Kidney (tissue), 14 donors: Measurements from ENCODE around the gene PCDHA5. TPM values are rescaled to one million over a fixed set of nuclear protein-coding genes. Genes with fewer than 3 reads are reported as not detected.
A peak's percentile ranks its signal among the peaks of the same experiment; 100 is the strongest.
"Not testable (repeated sequence)": the region's sequence is repeated elsewhere in the genome, so short reads cannot be mapped to it uniquely, and the experiment has no call there.

ENCODE experiments used
- DNase-seq, 5 donors: peaks; one replicate each; pipeline ENCODE4 v3.0.0-alpha.2; 2013 to 2020
- FAIRE-seq: peaks from 2 replicates; lab custom pipeline; 2012; peaks lifted over from hg19 to GRCh38; lab: Jason Lieb, UNC
- H3K27ac ChIP-seq, 2 donors: one replicate each; pipeline ENCODE4 v1.7.0; 2013; ENCODE audit warnings: low read depth in 2 of 2, low read length in 2 of 2, inconsistent platforms in 1 of 2
- H3K27me3 ChIP-seq: one replicate; pipeline ENCODE4 v1.7.1; 2013; ENCODE audit warnings: low read length, inconsistent platforms; ENCODE audit not compliant: control insufficient read depth, insufficient read depth
- H3K36me3 ChIP-seq, 3 donors: one replicate each; pipeline versions ENCODE4 v1.7.0 to v1.7.1; 2013; ENCODE audit warnings: low read length in 3 of 3, control low read depth in 1 of 3, inconsistent platforms in 1 of 3; ENCODE audit not compliant: insufficient read depth in 3 of 3, control insufficient read depth in 2 of 3
- H3K4me1 ChIP-seq, 3 donors: one replicate each; pipeline versions ENCODE4 v1.7.0 to v1.7.1; 2013; ENCODE audit warnings: low read length in 3 of 3, inconsistent platforms in 1 of 3, low read depth in 1 of 3; ENCODE audit not compliant: control insufficient read depth in 2 of 3, insufficient read depth in 2 of 3
- H3K4me3 ChIP-seq, 3 donors: one replicate each; pipeline versions ENCODE4 v1.7.0 to v1.8.1; 2013; ENCODE audit warnings: low read length in 3 of 3, control low read depth in 1 of 3, inconsistent platforms in 1 of 3
- H3K9ac ChIP-seq, 3 donors: one replicate each; pipeline versions ENCODE4 v1.7.0 to v1.7.1; 2013; ENCODE audit warnings: low read length in 3 of 3, control low read depth in 1 of 3, inconsistent platforms in 1 of 3
- H3K9me3 ChIP-seq, 3 donors: one replicate each; pipeline versions ENCODE4 v1.7.0 to v1.7.1; 2013; ENCODE audit warnings: low read length in 3 of 3, control low read depth in 1 of 3, inconsistent platforms in 1 of 3; ENCODE audit not compliant: control insufficient read depth in 2 of 3, insufficient read depth in 1 of 3
- intact Hi-C: fragments of 100-400 bp; cut with DNase I; formaldehyde crosslinking; loops from one replicate; pipeline ENCODE4 v1.11.1; 2022
- polyA plus RNA-seq: library from polyadenylated mRNA; stranded (reverse); fragments of 350-450 nt; fragmentation: Illumina TruSeq; extraction: RNeasy Lipid Tissue Mini Kit (QIAGEN cat#74804); gene quantifications from one replicate; pipeline ENCODE4 v1.2.3, GENCODE V29; 2014; ENCODE audit warnings: low read depth, low replicate concordance; ENCODE audit not compliant: insufficient read depth
- total RNA-seq: library from RNA; stranded (reverse); fragmentation: NEBNext Ultra II Directional; extraction: Animal tissue kit (Norgen Biotek cat#: 25700); gene quantifications from one replicate; pipeline ENCODE4 v1.2.1, GENCODE V29; 2021
- TF ChIP-seq, protein P1 (sequence below): IDR thresholded peaks from 3 replicates; pipeline ENCODE4 v1.5.1; 2012; ENCODE audit warnings: mild to moderate bottlenecking, moderate library complexity, borderline replicate concordance; ENCODE audit not compliant: insufficient read depth; ENCODE audit errors: extremely low read depth
- donor health status: control.
- donor health status: control.
- donor health status: control.
- donor health status: control.
- donor health status: control.
- donor health status: DM: yes; HTN: yes; CAD: no.
- donor health status: Normal renal cell carcinoma (clear cell type).

PCDHA5 gene
- total and polyA plus RNA-seq, 2 donors from 2014 or later, result 0.91 TPM; not detected in 1

DNA sequence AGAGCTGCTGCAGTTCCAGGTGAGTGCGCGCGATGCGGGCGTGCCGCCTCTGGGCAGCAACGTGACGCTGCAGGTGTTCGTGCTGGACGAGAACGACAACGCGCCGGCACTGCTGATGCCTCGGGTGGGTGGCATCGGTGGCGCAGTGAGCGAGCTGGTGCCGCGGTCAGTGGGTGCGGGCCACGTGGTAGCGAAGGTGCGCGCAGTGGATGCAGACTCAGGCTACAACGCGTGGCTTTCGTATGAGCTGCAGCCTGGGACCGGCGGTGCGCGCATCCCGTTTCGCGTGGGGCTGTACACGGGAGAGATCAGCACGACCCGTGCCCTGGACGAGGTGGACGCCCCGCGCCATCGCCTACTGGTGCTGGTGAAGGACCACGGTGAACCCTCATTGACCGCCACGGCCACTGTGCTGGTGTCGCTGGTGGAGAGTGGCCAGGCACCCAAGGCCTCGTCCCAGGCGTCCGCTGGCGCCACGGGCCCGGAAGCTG, 18.6 kb upstream of the PCDHA5 start:
- Histone ChIP-seq H3K36me3 (no peaks in the 10 kb centered on the region), H3K4me3 (no peak overlapping the region), H3K27me3 (peaks cover 2% of the 10 kb centered on the region), H3K9ac (no peak overlapping the region), H3K27ac (no peak overlapping the region), H3K9me3 (peaks cover 3 to 18% (median 4%) of the 10 kb centered on the region in 3 donors), H3K4me1 (peaks cover 0 to 2% (median 0%) of the 10 kb centered on the region in 3 donors)
- peak in 1 of 5 donors; percentile 67 for DNase-seq
- no peak for FAIRE-seq
- TF ChIP-seq, protein P1, sequence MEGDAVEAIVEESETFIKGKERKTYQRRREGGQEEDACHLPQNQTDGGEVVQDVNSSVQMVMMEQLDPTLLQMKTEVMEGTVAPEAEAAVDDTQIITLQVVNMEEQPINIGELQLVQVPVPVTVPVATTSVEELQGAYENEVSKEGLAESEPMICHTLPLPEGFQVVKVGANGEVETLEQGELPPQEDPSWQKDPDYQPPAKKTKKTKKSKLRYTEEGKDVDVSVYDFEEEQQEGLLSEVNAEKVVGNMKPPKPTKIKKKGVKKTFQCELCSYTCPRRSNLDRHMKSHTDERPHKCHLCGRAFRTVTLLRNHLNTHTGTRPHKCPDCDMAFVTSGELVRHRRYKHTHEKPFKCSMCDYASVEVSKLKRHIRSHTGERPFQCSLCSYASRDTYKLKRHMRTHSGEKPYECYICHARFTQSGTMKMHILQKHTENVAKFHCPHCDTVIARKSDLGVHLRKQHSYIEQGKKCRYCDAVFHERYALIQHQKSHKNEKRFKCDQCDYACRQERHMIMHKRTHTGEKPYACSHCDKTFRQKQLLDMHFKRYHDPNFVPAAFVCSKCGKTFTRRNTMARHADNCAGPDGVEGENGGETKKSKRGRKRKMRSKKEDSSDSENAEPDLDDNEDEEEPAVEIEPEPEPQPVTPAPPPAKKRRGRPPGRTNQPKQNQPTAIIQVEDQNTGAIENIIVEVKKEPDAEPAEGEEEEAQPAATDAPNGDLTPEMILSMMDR, result no peak
- intact Hi-C loops, result no loop called here

DNA sequence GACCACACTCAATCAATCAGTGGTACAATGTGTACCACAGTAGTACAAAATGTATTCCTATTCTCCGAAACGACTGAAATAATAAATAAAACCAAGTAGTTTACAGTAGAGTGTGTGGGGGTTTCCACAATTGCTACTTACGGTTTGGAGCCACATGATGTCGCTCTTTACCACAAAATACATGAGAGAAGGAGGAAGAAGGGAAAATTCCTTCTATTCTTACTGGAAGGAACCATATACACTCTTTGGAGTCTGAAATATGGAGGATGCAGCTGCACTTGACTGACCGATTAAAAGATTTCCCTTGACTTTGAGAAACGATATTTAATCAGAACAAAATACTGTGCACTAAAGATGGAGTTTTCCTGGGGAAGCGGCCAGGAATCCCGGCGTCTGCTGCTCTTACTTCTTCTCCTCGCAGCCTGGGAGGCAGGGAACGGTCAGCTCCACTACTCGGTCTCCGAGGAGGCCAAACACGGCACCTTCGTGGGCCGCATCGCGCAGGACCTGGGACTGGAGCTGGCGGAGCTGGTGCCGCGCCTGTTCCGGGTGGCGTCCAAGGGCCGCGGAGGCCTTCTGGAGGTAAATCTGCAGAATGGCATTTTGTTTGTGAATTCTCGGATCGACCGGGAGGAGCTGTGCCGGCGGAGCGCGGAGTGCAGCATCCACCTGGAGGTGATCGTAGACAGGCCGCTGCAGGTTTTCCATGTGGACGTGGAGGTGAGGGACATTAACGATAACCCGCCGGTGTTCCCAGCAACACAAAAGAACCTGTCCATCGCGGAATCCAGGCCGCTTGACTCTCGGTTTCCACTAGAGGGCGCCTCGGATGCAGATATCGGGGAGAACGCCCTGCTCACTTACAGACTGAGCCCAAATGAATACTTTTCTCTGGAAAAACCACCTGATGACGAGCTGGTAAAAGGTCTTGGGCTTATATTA, 14.3 kb upstream of the PCDHA5 start, which contains the start of gene PCDHA4:
Gene PCDHA4, plus strand, starts transcription at position 235 of the 942 bp plus-strand sequence.
- Histone ChIP-seq H3K4me3 (peak within 1 kb of the TSS in 2 of 3 donors; percentile 46 to 55), H3K4me1 (peaks cover 0 to 2% (median 0%) of the 10 kb centered on the region in 3 donors), H3K27me3 (peaks cover under 1% of the 10 kb centered on the region), H3K9ac (no peak within 1 kb of the TSS), H3K9me3 (peaks cover under 1 to 19% (median under 1%) of the 10 kb centered on the region in 3 donors), H3K36me3 (no peaks in the 10 kb centered on the region), H3K27ac (no peak within 1 kb of the TSS)
- intact Hi-C loops, result no loop called here
- TF ChIP-seq, protein P1, result peak; percentile 34
- FAIRE-seq (no peak), DNase-seq (peak in 2 of 5 donors; percentile 30 to 73)

- DNase-seq, result peak in 1 of 5 donors; percentile 54
- H3K27me3 ChIP-seq, H3K36me3 ChIP-seq, H3K4me1 ChIP-seq, FAIRE-seq, H3K4me3 ChIP-seq, H3K9me3 ChIP-seq, H3K27ac ChIP-seq, H3K9ac ChIP-seq, intact Hi-C loops: not testable (repeated sequence)
Measured at GRCh38 chr5:140808241-140808888, 13.0 kb upstream of the PCDHA5 start.
